ENCODE results near the gene NRIP1.

NRIP1 gene

GRCh38 chr21:15065392-15066122 lies 757 bp upstream of the NRIP1 start:
- peak; percentile 73 for DNase-seq

GRCh38 chr21:15063814-15064575 lies 805 bp downstream of the NRIP1 start:
- no peak for DNase-seq

- DNase-seq = peak; percentile 23
Measured at GRCh38 chr21:15063081-15063813, 1.6 kb downstream of the NRIP1 start.

- peak; percentile 39 for DNase-seq
Measured at GRCh38 chr21:15062606-15062965, 2.2 kb downstream of the NRIP1 start.

- DNase-seq = no peak
Measured at GRCh38 chr21:15061747-15062605, 2.8 kb downstream of the NRIP1 start.

- DNase-seq = no peak
Measured at GRCh38 chr21:15061279-15061678, 3.5 kb downstream of the NRIP1 start.

GRCh38 chr21:15060543-15061175 lies 4.1 kb downstream of the NRIP1 start:
- DNase-seq = no peak

GRCh38 chr21:15059397-15059796 lies 5.4 kb downstream of the NRIP1 start:
- no peak for DNase-seq

- DNase-seq = no peak
Measured at GRCh38 chr21:15058854-15059263, 5.9 kb downstream of the NRIP1 start.

- no peak for DNase-seq
Measured at GRCh38 chr21:15057285-15057684, 7.5 kb downstream of the NRIP1 start.

GRCh38 chr21:15054606-15055239 lies 10.1 kb downstream of the NRIP1 start:
- no peak for DNase-seq

- no peak for DNase-seq
Measured at GRCh38 chr21:15054089-15054488, 10.7 kb downstream of the NRIP1 start.

GRCh38 chr21:15053500-15053899 lies 11.3 kb downstream of the NRIP1 start:
- DNase-seq = no peak

GRCh38 chr21:15052459-15052763 lies 12.4 kb downstream of the NRIP1 start:
- DNase-seq = no peak

GRCh38 chr21:15051644-15052458 lies 12.9 kb downstream of the NRIP1 start:
- DNase-seq = no peak

GRCh38 chr21:15050568-15051377 lies 14.0 kb downstream of the NRIP1 start:
- no peak for DNase-seq

GRCh38 chr21:15045017-15045416 lies 19.8 kb downstream of the NRIP1 start:
- no peak for DNase-seq

- no peak for DNase-seq
Measured at GRCh38 chr21:15042531-15042930, 22.3 kb downstream of the NRIP1 start.

GRCh38 chr21:15039607-15040299 lies 25.0 kb downstream of the NRIP1 start:
- DNase-seq = no peak

- no peak for DNase-seq
Measured at GRCh38 chr21:15037900-15038293, 26.9 kb downstream of the NRIP1 start.

All from CD4-positive, alpha-beta T cell treated with Interleukin-4 for 4 hours (primary cell).